GM21515 (cell line): ENCODE results near the gene SPAG5.
"Not testable (repeated sequence)": the region's sequence is repeated elsewhere in the genome, so short reads cannot be mapped to it uniquely, and the experiment has no call there.

Experiments
- ATAC-seq: cut with Tn5 transposase; IDR thresholded peaks from one replicate; pipeline ENCODE4 v1.9.1; 2021; ENCODE audit not compliant: unreplicated experiment

The SPAG5 gene

DNA sequence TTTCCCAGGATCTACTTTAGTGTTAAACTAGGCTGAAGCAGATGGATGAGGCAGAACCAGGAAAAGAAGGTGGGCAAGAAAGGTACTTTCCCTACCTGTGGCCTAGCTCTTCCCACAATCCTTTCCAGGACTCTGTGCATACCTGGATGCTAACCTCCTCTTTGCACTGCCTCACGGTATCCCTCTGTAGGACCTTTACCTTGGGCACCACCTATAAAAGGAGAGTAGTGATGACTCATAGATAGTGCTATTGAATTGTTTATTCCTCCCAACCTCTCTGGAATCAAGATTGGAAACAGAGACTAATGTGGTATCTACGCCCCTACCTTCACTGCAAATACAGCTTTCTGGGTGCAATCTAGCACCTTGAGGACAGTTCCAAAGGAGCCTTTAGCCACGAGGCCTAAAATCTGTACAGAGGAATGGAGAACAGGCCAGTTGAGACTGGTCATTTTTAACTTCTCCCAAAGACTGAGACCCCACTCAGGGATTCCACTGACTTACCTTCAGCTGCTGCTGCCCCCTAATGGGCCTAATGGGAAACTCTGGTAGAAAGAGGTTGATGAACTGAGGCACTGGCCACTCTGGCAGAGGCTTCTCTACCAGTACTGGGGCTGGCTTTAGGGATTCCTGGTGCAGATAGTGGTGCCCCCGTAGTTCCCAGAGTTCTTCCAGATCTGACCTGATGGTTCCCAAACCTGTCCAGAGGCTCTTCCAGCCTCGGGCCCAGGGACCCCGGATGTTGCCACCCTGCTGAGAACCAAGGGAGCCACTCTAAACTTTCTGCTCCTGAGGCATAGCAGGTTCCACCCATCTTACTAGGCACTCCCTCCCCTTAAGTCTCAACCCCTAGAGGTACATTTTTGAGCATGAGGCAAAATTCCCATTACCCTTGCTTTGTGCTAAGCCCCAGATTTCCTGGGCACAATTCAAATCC is 14.4 kb upstream of the SPAG5 start:
- no peak for ATAC-seq

DNA sequence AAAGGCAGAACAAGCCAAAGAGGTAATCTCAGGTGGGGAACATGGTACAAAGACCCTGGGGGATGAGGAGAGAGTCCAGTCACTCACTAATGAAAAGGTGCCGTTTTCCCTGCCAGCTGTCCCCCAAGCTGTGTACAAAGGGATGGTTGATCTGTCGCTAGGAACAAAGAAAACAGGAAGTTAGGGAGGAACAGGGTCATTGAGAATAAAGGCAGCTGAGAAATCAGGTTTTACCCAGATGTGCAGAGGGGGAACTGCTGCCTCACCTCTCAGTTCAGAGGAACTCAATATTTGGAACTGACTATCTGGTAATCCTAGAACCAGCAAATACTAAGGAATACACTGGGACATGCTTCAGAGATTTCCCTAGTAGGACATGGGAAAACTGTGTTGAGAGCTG is 13.7 kb upstream of the SPAG5 start:
- no peak for ATAC-seq

DNA sequence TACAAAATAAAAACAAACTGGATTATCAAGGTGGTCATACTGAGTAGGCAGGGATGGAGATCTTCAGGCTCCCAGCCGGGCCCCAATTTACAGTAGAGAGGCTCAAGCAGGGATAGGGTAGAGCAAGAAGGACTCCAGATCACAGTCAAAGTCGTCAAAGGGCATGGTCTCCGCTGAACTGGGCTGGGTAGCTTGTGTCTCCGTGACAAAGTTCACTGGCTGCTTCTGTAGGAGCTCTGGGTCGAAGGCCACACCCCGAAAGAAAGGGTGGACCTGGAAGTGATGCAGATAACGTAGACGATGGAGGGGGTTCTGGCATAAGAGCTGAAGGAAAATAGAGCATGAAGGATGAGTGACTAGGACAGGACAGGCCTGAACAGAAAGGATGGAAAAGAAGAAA is 11.6 kb upstream of the SPAG5 start:
- ATAC-seq: no peak

DNA sequence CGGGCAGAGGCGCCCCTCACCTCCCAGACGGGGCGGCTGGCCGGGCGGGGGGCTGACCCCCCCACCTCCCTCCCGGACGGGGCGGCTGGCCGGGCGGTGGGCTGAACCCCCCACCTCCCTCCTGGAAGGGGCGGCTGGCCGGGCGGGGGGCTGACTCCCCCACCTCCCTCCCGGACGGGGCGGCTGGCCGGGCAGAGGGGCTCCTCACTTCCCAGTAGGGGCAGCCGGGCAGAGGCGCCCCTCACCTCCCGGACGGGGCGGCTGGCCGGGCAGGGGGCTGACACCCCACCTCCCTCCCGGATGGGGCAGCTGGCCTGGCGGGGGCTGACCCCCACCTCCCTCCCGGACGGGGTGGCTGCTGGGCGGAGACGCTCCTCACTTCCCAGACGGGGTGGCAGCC is 5.2 kb upstream of the SPAG5 start:
- not testable (repeated sequence) for ATAC-seq

DNA sequence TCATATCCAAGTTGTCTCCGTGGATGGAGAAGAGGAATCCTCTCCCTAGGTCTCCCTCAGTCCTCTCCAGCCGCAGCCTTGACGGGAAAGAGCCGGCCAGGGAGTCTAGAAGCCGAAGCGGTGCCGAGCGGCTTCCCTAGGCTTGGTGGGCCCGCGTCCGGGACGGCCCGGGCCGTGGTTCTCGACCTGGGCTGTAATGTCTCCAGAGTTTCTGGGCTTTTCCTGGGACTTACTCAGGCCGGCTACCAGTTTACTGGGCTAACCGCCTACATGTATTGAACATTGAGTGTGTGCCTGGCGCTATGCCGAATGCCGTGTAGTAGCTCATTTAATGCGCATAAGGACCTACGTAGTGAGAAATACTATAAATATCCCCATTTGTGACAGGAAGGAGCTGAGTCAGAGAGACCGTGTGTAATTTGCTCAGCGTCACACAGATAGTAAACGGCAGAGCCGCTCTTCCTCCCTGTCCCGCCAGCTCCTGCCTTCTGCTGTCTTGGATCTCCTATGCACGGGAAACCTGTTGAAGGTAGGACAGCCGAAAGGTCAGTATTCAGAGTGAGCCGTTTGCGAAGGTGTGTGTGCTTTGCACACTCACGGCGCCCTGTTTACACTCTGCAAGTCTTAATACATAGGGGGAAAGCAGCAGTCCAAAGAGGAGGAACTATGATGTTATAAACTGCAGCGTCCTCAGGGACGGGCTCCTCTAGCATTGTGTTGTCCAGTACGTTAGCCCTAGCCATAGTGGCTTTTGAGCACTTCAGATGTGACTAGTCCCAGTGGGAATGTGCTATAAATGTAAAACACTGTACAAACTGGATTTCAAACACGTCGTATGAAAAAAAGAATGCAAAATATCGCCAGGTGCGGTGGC is 723 bp upstream of the SPAG5 start:
- ATAC-seq: peak; percentile 44

DNA sequence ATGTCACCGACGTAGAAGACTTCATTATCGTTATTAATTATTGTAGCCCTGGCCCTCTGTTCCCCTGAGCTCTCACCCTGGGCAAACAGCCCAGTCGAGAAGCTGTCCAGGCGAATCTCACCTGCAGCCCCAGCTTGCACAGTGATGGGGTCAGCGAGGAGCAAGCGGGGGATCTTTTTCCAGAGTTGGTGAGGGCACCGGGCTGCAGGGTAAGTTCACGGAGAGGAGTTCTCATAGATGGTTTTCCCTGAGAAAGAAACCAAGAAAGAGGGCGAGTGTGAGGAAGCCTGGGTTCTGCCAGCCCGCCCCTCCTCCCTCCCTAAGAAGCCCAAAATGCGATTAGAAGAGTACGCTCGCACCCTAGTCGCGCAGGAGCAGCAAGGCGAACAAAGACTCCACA is 436 bp downstream of the SPAG5 start:
- ATAC-seq: no peak

DNA sequence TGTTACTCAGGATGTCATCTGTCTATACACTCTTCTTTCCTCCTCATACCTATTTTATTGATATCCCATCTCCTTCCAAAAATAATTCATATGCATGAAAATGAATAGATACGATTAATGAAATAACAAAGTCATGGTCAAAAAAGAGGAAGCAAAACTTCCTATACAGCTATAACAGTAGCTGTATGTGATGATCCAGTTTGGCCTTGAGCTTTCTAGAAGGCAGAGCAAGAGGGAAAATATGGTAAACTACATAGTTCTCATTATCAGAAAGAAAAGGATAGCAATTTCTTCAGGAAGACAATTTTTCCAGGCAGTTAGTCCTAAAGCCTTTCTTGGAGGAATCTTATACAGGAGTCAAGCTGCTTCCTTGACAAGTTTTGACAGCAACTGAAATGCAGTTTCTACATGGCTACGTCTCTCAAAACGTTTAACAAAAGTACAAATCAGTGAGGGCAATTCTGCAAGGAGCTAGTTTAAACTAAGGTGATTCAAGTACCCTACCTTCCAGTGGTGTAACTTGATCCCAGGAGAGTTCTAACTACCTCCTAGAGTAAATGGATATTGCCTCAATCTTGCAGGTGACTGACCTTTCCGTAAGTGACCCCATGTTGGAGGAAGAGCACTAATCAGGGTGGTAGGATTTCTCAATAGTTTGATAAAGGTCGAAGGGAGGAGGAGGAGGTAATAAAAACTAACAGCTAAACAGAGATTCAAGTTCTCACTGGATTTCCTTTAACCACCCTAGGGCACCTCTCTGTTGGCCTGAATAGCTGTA is 1.0 kb downstream of the SPAG5 start:
- ATAC-seq: no peak

DNA sequence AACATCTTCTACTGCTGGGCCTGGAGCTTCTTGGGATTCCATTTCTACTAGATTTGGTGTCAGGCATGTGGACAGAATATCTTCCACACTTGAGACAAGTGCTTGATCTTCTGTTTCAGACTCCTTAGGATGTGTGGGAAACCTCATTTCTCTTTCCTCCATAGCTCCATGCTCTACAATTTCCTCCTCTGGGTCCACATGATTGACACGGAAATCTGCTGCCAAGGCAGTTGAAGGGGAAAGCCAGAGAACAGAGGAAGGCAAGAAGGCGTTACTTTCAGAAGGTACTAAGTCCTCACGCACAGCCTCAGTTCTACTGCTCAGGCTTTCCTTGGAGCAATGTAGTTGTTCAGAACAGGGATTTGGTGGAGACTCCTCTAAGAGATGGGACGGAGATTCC is 6.6 kb downstream of the SPAG5 start:
- no peak for ATAC-seq

DNA sequence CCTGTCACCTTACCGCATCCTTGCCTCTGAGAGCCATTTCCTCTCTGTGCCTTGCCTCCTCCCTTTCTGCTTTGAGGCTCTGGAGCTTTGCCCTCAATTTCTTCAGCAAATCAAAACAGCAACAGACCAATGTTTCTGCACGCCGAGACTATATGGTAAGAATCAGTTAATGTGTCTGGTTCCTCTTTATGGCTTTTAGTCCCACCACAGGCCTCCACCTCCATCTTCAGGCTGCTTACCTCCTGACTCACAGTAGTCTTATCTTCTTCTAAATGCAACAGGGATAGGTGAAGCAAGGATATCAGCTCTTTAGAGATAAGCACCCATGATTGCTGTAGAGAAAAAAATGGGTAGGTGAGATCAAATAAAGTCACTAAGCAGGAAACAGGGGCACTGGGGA is 13.0 kb downstream of the SPAG5 start:
- no peak for ATAC-seq

DNA sequence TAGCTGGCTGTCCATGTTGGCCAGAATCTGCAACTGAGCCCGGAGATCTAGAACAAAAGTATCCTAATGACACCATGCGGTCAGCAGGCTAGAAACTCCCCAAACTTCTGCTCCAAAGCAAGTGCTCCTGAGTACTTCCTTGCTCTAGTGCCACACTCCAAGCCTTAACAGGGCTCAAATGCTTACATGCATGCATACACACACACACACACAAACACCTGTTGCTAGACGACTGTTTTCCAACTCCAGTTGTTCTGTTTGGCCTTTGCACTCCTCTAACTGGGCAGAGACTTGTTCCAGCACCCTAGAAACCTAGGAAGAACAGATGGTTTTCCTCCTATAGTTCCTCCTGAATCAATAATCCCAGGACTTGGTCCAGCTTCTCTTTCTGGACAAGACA is 14.4 kb downstream of the SPAG5 start:
- ATAC-seq: no peak

DNA sequence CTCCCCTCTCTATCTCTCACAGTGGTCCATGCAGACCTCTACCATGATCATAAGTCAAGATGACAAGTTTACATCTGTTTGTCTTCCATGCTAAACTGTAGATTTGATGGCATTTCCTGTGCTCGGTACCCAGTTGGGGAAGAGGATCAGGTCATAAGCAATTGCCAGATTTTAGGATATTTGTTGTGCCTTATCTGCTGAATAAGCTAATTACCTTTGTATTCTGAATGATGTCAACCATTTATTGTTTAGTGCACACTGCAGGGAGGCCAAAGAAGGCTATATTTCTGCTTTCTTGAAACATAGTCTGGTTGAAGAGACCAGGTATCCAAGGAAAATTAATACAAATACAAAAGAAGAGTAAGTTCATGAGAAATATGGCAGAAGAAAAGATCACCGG is 16.3 kb downstream of the SPAG5 start:
- no peak for ATAC-seq

DNA sequence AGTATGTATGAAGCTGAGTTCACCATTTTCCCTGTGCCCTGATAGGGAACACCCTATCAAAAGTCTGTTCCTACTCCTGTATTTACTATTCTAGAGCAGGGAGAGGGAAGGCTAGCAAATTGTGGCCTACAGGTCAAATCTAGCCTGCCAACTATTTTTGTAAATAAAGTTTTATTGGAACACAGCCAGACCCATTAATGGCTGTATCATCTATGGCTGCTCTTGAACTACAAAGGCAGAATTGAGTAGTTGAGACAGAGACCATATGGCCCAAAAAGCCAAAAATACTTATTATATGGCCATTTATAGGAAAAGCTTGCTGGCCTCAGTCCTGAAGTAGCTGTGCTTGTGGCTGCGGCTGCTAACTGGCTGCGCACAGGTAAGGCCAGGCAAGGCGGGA is 17.9 kb downstream of the SPAG5 start:
- no peak for ATAC-seq

DNA sequence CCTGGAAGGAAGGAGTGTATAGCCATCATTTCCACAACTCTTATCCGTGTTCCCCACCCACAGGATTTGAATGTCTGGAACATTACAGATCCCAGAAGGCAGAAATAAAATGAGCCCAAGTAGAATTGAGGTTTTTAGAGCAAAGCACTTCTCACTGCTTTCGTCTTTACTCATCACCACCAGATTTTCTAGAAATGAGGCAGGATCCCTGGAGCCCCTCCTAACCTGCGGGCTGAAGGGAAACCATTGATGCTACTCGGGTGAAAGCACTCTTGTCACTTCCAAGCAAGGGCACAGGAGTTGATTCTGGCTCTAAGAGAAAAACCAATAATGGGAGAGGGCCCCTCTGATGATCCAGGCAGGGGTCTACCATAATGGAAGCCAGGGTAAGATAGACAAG is 19.3 kb downstream of the SPAG5 start:
- ATAC-seq: no peak

DNA sequence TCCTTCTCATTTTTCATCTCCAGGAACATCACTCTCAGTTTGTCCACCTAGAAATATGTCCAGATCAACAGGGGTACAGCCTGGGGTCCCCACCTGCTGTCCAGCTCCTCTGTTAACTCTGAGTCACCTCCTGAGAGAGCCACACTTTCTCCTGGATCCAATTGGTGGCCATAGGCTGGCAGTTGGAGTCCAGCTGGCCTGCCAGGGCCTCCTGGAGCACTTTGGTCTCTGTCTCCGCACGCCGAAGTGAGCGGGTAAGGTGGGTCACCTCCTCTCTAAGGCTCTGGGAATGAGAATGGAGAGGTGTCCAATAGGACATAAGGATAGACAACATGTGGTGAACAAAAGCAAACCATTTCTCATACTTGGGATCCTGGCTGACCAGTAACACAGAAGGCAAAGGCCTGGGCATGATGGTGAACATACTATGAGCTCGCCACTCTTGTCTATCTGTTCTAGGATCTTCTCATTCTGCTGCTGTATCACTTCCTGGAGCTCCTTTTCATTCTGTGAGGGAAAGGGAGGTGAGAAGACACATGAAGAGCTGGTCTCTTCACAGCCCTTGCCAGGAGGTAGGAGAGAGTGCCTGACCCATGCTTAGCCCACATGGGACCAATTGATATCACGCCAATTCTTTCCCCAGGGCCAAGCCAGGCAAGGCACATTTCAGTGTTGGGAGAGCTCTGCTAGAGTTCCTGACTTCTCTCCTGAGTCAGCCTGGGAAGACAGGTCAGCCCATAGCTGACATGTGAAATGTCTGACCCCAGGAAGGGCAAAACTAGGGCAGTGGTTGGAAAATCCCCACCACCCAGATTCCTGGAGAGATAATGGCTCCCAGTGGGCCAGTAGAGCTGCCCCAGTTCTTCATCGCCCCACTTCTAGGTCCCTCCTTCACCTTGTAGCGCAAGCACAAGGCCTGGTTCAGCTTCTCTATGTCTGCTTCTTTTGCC is 20.3 kb downstream of the SPAG5 start:
- ATAC-seq: no peak

DNA sequence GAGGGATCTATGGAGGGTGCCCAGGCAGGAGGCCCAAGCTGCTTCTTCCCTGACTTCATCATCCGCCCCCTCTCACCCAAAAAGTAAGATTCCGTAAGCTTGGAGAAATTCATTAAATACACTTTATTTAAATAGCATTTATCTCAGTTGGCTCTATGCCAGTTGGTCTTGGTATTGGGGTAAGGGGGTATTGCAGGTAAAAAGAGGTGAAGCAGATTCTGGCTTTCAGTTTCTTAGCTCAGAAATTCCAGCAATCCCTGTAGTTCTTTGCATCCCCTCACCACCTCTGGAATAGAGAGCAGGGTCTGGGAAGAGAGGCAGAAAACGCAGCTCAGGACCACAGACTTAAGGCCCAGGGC is 21.4 kb downstream of the SPAG5 start:
- no peak for ATAC-seq

DNA sequence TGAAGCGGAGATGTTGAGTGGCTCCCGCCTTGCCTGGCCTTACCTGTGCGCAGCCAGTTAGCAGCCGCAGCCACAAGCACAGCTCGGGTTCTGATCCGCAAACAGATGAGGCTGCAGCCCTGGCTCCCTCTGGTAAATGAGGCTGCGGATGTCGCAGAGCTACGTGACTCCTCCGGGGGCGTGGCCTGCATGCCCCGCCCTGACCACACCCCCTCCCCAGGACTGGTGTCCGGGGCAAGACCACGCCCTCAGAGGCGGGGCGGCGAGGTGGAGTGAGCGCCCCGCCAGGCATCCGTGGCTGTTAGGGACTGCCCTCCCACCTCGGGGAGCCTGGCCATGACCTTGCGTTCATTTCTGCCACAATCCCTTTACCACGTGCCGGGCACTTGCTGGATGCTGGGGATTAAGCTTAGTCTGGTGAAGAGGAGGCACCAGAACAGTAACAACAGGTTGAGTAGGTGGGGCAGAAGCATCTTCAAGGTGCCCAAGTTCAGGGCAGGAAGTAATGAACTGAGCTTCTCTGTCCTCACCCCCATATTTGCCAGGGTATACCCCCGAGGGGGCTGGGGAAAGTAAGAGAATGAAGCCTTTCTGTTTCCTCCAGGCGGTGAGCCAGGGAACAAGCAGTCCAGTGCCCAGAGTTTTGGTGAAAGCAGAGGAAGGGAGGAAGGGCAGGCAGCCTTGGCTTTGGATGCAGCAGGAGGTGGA is 21.9 kb downstream of the SPAG5 start, which contains the start of gene ALDOC:
ALDOC (minus strand) TSS at position 138 of the 708 bp plus-strand sequence. CDS start 1,363 bp downstream, outside the sequence.
- peak; percentile 77 for ATAC-seq

DNA sequence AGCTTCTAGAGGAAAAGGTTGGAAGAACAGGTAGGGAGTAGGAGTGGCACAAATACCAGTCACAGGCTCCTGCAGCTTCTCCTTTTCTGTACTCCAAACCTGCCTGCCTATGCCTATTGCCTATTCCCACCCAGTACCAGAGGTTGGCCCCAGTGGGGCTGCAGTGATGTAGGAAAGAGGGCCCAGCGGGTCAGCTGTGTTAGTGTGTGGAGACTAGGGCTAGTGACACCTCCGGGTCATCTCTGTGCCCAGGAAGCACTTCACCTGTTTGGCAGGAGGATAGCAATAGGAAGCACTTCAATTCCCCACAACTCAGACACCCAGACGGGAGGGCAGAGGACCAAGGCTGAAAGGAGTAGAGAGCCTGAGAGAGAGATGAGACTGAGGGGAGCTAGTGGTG is 22.8 kb downstream of the SPAG5 start:
- ATAC-seq: not testable (repeated sequence)

DNA sequence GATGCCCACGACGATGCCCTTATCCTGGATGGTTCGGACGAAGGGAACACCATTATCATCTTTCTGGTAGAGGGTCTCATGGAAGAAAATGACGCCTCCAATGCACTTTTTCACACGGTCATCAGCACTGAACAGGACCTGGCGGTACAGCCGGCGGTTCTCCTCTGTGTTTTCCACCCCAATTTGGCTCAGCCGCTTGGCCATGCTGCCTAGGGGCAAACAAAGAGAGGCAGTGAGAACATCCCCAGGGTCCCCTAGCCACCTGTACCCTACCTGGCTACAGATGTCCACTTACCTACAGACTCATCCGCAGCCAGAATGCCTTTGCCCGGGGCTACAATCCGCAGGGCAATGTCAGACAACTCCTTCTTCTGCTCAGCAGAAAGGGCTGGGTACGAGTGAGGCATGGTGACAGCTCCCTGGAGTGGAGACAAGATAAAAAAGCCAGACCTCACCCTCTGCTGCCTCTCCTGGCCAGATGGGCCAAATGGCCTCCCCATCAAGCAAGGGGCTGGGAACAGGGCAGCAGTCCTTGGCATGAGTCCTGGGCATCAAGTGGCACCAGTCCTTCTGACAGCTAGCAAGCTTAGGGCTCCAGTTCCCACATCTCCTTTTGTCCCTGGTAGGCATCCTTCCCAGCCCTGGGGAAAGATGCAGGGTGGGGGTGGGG is 23.6 kb downstream of the SPAG5 start:
- ATAC-seq: no peak

DNA sequence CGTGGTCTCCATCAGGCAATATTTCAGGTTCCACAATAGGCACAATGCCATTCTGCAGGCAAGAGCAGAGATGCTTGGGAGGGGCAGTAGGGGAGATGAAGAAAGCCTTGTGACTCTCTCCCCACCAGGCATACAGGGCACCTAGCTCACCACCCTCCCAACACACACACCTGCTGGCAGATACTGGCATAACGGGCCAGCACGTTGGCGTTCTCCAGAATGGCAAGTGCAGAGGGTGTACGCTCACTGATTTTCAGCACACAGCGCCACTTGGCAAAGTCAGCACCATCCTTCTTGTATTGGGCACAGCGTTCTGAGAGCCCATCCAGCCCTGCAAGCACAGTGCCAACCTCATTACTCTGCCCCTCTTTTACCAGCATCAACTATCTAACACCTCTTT is 24.3 kb downstream of the SPAG5 start:
- ATAC-seq: no peak
